Upper lobe of left lung (tissue), 6 donors: ENCODE results near the gene SIGLECL1. TPM values are rescaled to one million over a fixed set of nuclear protein-coding genes. Genes with fewer than 3 reads are reported as not detected.

Experiments used
- ATAC-seq, 2 donors: fragments of 200-7000 bp; cut with Tn5 transposase; one replicate each; pipeline ENCODE4 v1.9.1; 2022; ENCODE audit warnings: mild to moderate bottlenecking in 2 of 2, moderate library complexity in 2 of 2; ENCODE audit not compliant: low FRiP score in 2 of 2
- DNase-seq, 2 donors: peaks; one replicate each; pipeline ENCODE4 v3.0.0-alpha.2; 2019 to 2020
- H3K27ac ChIP-seq, 4 donors: fragments of 200-600 bp; sonication (generic); one replicate each; pipeline ENCODE4 v1.5.1; 2016 to 2019
- H3K27me3 ChIP-seq, 4 donors: fragments of 200-600 bp; sonication (generic); one replicate each; pipeline ENCODE4 v1.5.1; 2017 to 2019
- H3K36me3 ChIP-seq, 4 donors: fragments of 200-600 bp; sonication (generic); one replicate each; pipeline ENCODE4 v1.5.1; 2016 to 2019
- H3K4me1 ChIP-seq, 4 donors: fragments of 200-600 bp; sonication (generic); one replicate each; pipeline ENCODE4 v1.5.1; 2018 to 2019
- H3K4me3 ChIP-seq, 4 donors: fragments of 200-600 bp; sonication (generic); one replicate each; pipeline ENCODE4 v1.5.1; 2017 to 2019; ENCODE audit warnings: mild to moderate bottlenecking in 2 of 4, moderate library complexity in 1 of 4
- H3K9me3 ChIP-seq, 4 donors: fragments of 200-600 bp; sonication (generic); one replicate each; pipeline ENCODE4 v1.5.1; 2018 to 2019
- CTCF ChIP-seq, 6 experiments: fragments of 450-650 bp in 4 of 6; fragments of 200-600 bp in 2 of 6; sonication (generic) in 2 of 6; IDR thresholded peaks; one replicate each; pipeline ENCODE4 v1.5.1; 2016 to 2019; ENCODE audit warnings: antibody characterized with exemption in 6 of 6
- EP300 ChIP-seq, 4 donors: sonication (generic); formaldehyde crosslinking; IDR thresholded peaks; one replicate each; pipeline ENCODE4 v1.5.1; 2017; ENCODE audit warnings: antibody characterized with exemption in 4 of 4, control low read depth in 2 of 4
- POLR2A ChIP-seq, 4 donors: fragments of 450-650 bp; IDR thresholded peaks; one replicate each; pipeline ENCODE4 v1.5.1; 2016 to 2017; ENCODE audit warnings: antibody characterized with exemption in 4 of 4, mild to moderate bottlenecking in 2 of 4
- POLR2AphosphoS5 ChIP-seq, 2 donors: sonication (generic); formaldehyde crosslinking; IDR thresholded peaks; one replicate each; pipeline ENCODE4 v1.5.1; 2017; ENCODE audit warnings: antibody characterized with exemption in 2 of 2
- WGBS, 2 donors: methylation state at CpG; one replicate each; pipeline ENCODE4 v1.1.5; 2017 to 2018; 5-methylcytosine and 5-hydroxymethylcytosine counted together
- total RNA-seq, 6 donors: library from RNA; depleted of rRNA in 4 of 6; stranded (reverse); fragments of >200 nt in 4 of 6; gene quantifications; one replicate each; pipeline versions ENCODE4 v1.1.0 to v1.2.1, GENCODE V29; 2016 to 2021
- donor health status: DM: no; HTN: no; CAD: no; lungs with moderate emphysema.
- donor health status: DM: no; HTN: yes; CAD: no; lungs with severe emphysema.

Gene SIGLECL1
- total RNA-seq, 6 donors from 2014 or later = not detected

GRCh38 chr19:51297406-51297805 is 46.5 kb downstream of the SIGLECL1 start:
- Histone ChIP-seq H3K27ac (no peak overlapping the region), H3K4me1 (no peaks in the 10 kb centered on the region), H3K9me3 (no peaks in the 10 kb centered on the region), H3K27me3 (no peaks in the 10 kb centered on the region), H3K36me3 (no peaks in the 10 kb centered on the region), H3K4me3 (no peak overlapping the region)
- ATAC-seq = no peak
- WGBS, 2 donors = 59 to 64% methylated on average over 4 to 5 of the region's 5 CpGs
- DNase-seq = no peak
- TF ChIP-seq EP300 (IDR thresholded peaks at IDR 0.05) = no peak
- TF ChIP-seq POLR2AphosphoS5 (IDR thresholded peaks at IDR 0.05) = no peak
- no peak for TF ChIP-seq CTCF (IDR thresholded peaks at IDR 0.05)
- no peak for TF ChIP-seq POLR2A (IDR thresholded peaks at IDR 0.05)

DNA sequence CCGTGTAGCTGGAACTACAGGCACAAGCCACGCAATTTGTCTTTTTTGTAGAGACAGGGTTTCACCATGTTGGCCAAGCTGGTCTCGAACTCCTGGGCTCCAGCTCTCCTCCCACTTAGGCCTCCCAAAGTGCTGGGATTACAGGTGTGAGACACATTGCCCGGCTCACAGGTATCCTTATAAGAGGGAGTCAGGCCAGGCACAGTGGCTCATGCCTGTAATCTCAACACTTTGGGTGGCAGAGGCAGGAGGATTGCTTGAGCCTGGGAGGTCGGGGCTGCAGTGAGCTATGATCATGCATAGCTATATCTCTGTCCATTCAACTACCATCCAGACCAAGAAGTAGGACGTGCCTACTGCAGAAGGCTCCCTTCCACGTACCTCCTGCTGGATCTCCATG is 50.4 kb downstream of the SIGLECL1 start:
- H3K9me3 ChIP-seq = peaks cover 0 to 13% (median 9%) of the 10 kb centered on the region in 4 donors
- ATAC-seq (no peak), DNase-seq (no peak)
- H3K27me3 ChIP-seq = no peaks in the 10 kb centered on the region
- TF ChIP-seq CTCF (IDR thresholded peaks at IDR 0.05) = no peak
- no peak for TF ChIP-seq POLR2A (IDR thresholded peaks at IDR 0.05)
- no peak for TF ChIP-seq EP300 (IDR thresholded peaks at IDR 0.05)
- no peak for TF ChIP-seq POLR2AphosphoS5 (IDR thresholded peaks at IDR 0.05)
- H3K4me3 ChIP-seq = no peak overlapping the region
- no peak overlapping the region for H3K27ac ChIP-seq
- H3K4me1 ChIP-seq = no peaks in the 10 kb centered on the region
- no peaks in the 10 kb centered on the region for H3K36me3 ChIP-seq
- 74 to 78% methylated on average over 7 of the region's 7 CpGs for WGBS, 2 donors

DNA sequence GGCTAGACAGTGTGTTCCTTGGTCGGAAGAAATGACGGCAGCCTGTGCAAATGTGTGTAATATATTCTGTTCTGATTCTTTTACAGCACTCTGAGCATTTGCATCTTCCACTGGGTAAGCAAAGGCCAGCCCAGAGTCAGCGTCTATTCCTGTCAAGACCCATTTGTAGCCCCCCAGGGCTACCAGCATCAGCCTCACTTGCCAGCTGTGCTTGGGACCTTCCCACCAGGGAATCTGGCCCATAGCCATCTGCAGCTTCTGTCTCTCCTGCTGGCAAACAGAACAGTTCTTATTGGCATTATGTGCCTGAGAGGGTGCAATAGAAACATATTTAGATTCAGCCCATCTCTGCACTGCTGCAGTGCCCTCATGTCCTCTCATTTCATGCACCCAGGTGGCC is 54.6 kb downstream of the SIGLECL1 start:
- 74 to 78% methylated on average over 3 of the region's 3 CpGs for WGBS, 2 donors
- Histone ChIP-seq H3K9me3 (peaks cover 0 to 27% (median 16%) of the 10 kb centered on the region in 4 donors), H3K27ac (no peak overlapping the region), H3K4me3 (no peak overlapping the region), H3K4me1 (no peaks in the 10 kb centered on the region), H3K36me3 (no peaks in the 10 kb centered on the region), H3K27me3 (no peaks in the 10 kb centered on the region)
- TF ChIP-seq POLR2A (IDR thresholded peaks at IDR 0.05) (no peak), POLR2AphosphoS5 (IDR thresholded peaks at IDR 0.05) (no peak), EP300 (IDR thresholded peaks at IDR 0.05) (no peak), CTCF (IDR thresholded peaks at IDR 0.05) (no peak)
- ATAC-seq = no peak
- DNase-seq = no peak

DNA sequence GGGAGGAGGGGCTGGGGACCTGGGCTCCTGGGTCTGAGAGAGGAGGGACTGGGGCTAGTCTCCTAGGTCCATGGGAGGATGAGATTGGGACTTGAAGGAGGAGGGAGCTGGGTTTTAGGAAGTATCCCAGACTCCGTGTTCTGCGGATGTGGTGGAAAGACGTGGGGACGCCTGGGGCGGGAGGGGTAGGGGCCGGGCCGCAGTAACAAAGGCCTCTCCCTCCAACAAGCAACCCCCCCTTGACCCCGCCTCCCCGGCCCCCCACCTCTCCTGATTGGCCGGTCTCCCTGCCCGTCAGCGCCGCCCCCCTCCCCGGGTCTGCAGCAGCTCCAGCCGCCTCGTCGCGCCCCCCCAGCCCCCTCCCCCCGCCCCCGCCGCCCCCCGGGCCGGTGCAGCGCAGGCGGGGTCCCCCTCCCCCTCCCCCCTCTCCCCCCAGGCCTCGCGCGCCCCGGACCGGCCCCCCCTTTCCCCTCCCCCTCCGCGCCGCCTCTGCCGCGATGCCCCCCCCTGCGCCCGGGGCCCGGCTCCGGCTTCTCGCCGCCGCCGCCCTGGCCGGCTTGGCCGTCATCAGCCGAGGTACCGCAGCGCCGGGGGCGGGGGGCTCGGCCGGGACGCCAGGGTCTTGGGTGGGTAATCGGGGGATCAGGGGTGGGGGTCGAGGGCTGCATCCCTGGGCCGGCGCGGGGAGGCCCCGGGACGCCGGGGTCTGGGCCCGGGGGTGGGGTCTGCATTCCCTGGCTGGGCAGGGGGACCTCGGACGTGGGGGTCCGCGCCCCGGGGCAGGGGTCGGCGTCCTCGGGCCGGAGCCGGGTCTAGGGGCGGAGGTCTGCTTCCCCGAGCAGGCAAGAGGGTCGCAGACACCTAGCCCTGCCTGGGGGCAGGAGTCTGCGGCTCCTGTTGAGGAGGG is 60.7 kb downstream of the SIGLECL1 start, which contains the start of gene IGLON5:
TSS of gene IGLON5 (plus strand) at position 294 of the 907 bp plus-strand sequence. CDS start at position 498, 204 bp downstream.
- H3K27me3 ChIP-seq = peaks cover 0 to 13% (median 7%) of the 10 kb centered on the region in 4 donors
- no peaks in the 10 kb centered on the region for H3K36me3 ChIP-seq
- H3K9me3 ChIP-seq = peaks cover 0 to 14% (median 6%) of the 10 kb centered on the region in 4 donors
- peaks cover 0 to 7% (median 0%) of the 10 kb centered on the region in 4 donors for H3K4me1 ChIP-seq
- no peak within 1 kb of the TSS for H3K27ac ChIP-seq
- TF ChIP-seq POLR2AphosphoS5 (IDR thresholded peaks at IDR 0.05) (no peak), POLR2A (IDR thresholded peaks at IDR 0.05) (no peak)
- DNase-seq (peak in 1 of 2 donors; percentile 65), ATAC-seq (peak in 1 of 2 donors; percentile 9)
- H3K4me3 ChIP-seq = no peak within 1 kb of the TSS
- 0 to 6% methylated on average over 2 to 26 of the region's 76 CpGs for WGBS, 2 donors

DNA sequence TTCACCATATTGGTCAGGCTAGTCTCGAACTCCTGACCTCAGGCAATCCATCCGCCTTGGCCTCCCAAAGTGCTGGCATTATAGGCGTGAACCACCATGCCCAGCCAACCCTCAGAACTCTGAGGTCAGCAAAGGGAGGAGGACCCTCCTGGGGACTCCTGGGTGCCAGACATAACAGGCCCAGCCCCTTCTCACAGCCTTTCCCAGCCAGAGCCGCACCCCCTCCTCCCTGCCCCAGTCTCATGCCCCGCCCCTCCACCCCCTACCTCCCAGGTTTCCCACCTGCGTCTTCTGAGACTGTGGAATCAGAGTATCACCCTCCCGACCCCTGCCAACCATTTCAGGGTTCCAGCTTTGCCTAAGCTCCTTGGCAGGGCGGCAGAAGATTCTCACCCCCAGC is 65.8 kb downstream of the SIGLECL1 start:
- Histone ChIP-seq H3K27ac (no peak overlapping the region), H3K27me3 (peaks cover 0 to 7% (median 6%) of the 10 kb centered on the region in 4 donors), H3K4me3 (no peak overlapping the region), H3K9me3 (no peaks in the 10 kb centered on the region), H3K4me1 (peaks cover 0 to 2% (median 0%) of the 10 kb centered on the region in 4 donors), H3K36me3 (no peaks in the 10 kb centered on the region)
- DNase-seq (no peak), ATAC-seq (no peak)
- 67 to 81% methylated on average over 5 to 8 of the region's 8 CpGs for WGBS, 2 donors
- TF ChIP-seq CTCF (IDR thresholded peaks at IDR 0.05) = no peak
- no peak for TF ChIP-seq EP300 (IDR thresholded peaks at IDR 0.05)
- TF ChIP-seq POLR2AphosphoS5 (IDR thresholded peaks at IDR 0.05) = no peak
- no peak for TF ChIP-seq POLR2A (IDR thresholded peaks at IDR 0.05)
